NCI-H1105 (cell line): ENCODE results near the gene FAM114A2.

Experiments
- DNase-seq: peaks from one replicate; lab custom pipeline; 2025; lab: John Stamatoyannopoulos, UW

FAM114A2 gene

DNA sequence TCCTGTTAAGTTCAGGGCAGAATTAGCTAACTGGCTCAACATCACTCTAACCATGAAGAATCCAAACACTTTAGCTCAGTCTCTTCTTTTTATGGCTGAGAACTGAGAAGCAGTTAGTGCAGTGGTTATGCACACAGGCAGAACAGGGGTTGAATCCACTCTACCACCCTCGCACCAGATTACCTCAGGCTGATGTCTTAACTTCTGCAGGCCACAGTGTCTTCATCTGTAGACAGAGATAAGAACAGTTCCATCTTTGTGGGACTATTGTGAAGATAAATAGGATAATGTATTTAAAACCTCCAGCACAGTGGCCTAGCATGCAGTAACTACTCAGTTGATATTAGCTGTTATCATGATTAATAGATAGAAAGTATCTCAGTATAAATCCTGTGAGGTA is 54.8 kb downstream of the FAM114A2 start:
- DNase-seq = no peak

- DNase-seq = no peak
Observed at GRCh38 chr5:153981905-153982605, 56.7 kb downstream of the FAM114A2 start.

- DNase-seq = no peak
Observed at GRCh38 chr5:153979028-153979783, 59.5 kb downstream of the FAM114A2 start.

GRCh38 chr5:153974813-153975163 is 63.9 kb downstream of the FAM114A2 start:
- DNase-seq = no peak

DNA sequence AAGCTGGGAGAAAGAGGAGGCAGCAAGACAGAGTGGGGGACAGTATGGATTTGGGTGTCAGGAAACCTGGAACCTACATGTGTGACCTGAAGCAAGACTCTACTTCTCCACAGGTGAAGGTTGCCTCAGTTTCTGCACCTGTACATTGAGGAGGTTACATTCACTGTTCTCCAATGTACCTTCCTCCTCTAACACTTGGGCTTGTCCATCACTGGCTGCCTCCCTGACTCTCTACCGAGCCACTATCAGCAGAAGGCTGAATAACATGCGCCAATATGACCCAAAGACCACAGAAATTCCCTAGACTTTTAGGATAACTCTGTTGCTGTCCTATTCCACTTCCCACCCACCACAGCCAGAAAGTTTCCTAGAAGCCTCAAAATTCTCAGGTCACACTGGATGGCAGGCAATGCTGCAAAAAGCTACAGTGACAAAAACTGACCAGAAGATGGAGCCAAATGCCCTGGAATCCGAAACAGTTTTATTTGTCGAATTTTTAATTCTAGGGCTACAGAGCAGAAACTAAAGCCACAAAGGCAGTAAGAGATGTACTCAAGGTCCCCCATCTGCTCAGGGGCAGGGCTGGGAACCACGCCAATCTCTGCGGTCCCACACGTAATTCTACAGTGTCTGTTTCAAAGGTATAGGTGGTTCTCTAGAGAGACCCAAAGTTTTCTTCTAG is 64.4 kb downstream of the FAM114A2 start:
- no peak for DNase-seq

DNA sequence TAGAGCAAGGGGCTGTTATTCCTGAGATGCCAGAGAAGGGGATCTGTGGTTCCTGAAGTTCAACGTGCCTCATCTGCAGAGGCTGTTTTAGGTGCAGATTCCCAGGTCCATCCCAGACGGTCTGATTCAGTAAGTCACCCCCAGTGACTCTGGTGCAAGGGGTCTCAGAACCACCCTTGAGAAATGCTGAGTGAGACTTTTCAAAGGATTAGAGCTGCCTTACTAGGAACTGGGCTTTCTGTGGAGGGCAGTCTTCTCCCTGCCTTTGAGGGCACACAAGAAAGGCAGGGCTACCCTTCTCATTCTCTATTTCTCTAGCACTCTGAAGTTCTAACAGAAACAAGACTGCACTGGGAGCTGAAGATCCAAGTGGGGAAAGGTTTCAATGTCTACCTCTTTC is 66.5 kb downstream of the FAM114A2 start:
- DNase-seq = no peak

GRCh38 chr5:153970496-153970895 is 68.2 kb downstream of the FAM114A2 start:
- no peak for DNase-seq

- DNase-seq = no peak
Observed at GRCh38 chr5:153969563-153969895, 69.2 kb downstream of the FAM114A2 start.

DNA sequence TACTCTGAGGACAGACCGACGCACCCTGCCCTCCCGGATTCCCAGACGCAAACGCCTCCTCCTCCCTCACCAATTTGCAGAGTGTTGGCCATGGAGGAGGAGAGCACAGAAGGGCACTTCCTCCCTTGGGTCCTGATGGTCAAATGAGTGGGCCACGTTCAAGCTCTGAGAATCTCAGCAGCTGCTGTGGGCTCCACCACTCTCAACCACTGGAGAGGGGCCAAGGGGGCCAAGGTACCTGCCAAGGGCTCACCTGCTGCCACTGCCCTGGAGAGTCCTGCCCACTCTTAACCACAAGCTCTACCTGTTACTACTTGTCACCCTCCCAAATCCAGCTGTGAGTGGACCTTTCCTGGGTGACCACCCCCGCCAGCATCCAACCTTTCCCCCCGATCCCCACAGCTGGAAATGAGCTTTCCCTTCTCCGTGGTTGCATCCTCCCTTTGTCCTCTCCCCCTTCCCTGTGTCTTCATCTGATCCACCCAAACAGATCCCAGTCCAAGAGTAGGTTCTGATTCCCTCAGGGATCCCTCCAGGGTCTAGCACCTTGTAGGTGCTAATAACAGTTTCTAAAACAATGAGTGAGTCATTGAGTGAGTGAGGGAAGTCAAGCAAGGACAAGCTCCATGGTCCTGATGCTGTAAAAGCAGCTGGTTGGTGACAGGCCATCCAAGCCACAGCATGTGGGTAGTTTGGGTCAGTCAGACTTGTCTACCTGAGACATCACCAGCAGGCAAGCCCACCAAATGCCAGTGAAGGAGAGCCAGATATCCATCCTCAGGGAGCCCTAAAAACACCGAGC is 69.7 kb downstream of the FAM114A2 start:
- DNase-seq = no peak

DNA sequence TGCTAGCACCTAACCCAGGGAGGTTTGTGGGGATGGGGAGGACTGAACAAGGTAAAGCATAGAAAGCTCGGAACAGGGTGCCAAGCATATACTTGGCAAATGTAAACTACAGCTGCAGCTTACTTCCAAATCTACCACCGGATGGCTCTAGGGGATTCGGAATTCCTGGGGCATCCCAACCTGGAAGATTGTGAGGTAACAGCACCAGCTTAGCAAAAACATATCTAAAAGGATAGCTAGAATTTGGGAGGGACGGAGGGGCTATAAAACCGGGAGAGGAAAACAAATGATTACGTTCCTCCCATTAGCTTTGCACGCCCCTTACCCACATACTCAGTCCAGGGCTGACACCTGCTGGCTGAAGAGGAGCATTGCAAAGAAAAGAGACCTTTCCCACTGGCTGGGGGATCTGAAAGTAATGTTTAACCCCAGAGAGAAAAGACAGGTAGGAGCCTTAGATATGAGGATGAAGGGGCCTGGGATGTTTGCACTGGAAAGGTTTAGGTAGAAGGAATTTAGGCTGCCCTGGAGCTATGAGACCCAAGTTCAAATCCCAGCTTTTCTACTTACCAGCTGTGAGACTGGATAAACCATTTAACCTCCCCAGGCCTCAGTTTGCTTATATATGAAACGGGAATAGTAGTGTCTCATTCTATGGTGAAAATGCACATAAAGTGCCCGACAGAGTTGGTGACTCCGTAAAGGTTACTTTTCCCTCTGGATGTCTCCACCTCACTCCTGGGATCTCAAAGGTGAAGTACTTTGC is 73.6 kb downstream of the FAM114A2 start:
- DNase-seq = no peak

GRCh38 chr5:153964191-153964879 is 74.4 kb downstream of the FAM114A2 start:
- no peak for DNase-seq

DNA sequence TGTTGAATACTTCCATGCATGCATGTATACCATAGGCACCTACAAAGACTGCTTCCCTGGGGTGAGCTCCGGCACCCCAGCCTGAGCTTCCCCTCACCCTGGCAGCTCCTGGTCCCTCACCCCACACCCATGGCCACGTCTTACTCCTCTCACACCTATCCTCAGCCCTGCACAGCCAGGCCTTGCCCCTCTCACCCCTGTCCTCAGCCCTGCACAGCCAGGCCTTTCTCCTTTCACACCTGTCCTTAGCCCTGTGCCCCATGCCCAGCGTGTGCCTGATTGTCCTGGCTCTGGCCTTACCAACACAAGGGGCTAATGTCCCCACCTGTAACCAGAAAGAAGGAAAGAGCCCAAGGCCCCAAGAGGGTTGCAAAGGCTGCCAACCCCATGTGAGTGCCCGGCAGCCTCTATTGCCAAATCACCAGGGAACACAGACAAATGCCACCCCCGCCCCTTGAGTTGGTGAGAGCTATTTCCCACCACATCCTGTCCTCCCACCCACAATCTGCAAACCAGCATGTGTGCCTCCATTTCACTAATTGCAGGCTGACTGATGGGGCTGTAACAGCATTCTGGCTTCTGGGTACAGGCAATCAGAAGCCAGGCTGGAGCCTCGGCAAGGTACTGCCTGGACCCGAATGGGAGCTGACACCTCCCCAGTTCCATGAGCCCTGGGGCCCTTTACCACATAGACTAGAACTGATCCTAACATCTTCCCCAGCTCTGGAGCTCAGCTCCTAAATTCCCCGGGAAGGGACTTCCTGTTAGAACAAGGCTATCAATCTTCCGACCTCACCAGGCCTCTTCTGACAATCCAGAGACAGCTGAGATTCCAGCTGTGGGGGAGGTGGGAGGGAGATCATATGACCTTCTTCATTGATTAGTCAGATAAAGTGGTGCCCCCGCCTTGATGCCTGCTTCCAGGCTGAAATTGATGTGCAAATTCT is 78.2 kb downstream of the FAM114A2 start:
- DNase-seq = no peak

- no peak for DNase-seq
Observed at GRCh38 chr5:153959134-153959957, 79.4 kb downstream of the FAM114A2 start.

DNA sequence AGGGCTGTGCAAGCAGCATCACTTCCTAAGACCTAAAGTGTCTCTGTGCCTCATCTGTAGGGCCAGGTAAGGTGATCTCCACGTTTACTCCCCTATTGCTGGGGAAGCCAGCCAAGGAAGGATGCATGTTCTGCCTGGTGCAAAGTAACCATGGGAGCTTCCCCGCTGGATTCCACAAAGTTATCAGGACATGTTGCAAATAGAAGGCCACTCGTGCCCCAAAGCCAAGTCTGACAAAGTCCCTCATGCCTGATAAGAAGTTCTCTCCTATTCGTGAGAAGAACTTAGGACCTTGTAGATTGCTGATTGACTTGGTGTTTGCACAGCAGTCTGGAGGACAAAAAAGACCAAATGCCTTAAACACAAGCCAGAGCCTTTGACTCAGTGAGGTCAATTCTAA is 81.5 kb downstream of the FAM114A2 start:
- no peak for DNase-seq

- DNase-seq = no peak
Observed at GRCh38 chr5:153953411-153953810, 85.3 kb downstream of the FAM114A2 start.

DNA sequence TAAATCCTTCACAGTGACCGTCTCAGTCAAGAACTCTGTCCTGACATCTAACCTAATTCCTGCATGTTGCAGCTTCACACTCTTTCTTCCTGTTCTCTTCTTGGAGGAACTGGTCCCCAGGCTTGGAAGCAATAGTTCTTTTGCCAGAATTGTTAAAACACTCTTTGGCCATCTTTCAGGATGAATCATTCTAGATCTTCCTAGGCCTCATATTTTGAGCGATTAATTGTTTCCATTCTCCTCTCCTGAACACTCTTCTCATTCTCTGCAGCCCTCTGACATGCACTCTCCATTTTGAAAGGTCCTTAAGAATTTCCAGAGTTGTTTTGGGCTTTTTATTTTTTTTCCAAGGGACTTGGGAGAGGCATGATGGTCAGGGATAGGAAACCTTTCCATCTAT is 85.8 kb downstream of the FAM114A2 start:
- no peak for DNase-seq

DNA sequence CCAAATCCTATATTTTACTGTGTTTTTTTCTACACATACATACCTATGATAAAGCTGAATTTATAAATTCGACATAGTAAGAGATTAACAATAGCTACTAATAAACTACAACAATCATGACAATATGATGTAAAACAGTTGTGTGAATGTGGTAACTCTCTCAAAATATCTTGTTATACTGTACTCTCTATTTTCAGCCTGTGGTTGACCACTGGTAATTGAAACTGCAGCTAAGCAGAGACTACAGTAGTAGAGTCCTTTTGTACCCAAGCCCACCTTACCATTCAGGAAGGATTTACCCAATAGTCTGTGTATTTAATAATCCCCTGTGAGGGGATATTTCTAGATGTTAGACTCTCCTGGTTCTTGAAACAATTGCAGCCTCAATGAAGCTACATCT is 86.7 kb downstream of the FAM114A2 start:
- no peak for DNase-seq

DNA sequence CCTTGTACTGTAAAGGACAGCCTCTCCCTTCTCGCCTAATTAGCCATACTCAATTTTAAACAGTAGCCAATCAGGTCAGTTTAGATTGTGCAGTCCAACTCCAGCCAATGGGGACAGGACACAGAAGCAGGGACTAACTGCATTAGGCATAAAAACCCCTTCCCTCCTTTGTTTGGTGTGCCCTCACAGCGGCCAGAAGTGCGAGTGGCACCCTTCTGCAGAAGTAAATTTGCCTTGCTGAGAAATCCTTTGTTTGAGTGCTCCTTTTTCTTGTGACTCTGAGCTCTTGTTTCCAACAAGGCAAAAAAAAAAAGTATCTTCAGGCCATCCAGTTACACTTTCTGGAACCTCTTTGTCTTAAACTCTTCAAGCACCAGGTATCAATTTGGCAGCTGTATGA is 97.4 kb downstream of the FAM114A2 start:
- no peak for DNase-seq
